Loucy (cell line): ENCODE measurements around the gene STK35.

Experiments used
- H2AFZ ChIP-seq: fragments of 200-600 bp; sonication (generic); 2 replicates; pipeline ENCODE4 v1.6.0; 2016; ENCODE audit warnings: antibody characterized with exemption, mild to moderate bottlenecking, low read length, moderate library complexity
- H3F3A ChIP-seq: fragments of 200-600 bp; 2 replicates; pipeline ENCODE4 v1.6.0; 2016; ENCODE audit warnings: antibody characterized with exemption, low read depth, mild to moderate bottlenecking
- H3K27me3 ChIP-seq: fragments of 200-600 bp; sonication (generic); 2 replicates; pipeline ENCODE4 v1.6.1; 2014; ENCODE audit warnings: low read length, mild to moderate bottlenecking; ENCODE audit not compliant: insufficient read depth, poor library complexity, severe bottlenecking
- H3K36me3 ChIP-seq: fragments of 200-600 bp; sonication (generic); 2 replicates; pipeline ENCODE4 v1.6.1; 2016; ENCODE audit warnings: low read length; ENCODE audit not compliant: insufficient read depth
- H3K4me1 ChIP-seq: fragments of 200-600 bp; sonication (generic); 2 replicates; pipeline ENCODE4 v1.5.1; 2014; ENCODE audit warnings: low read length, mild to moderate bottlenecking; ENCODE audit not compliant: insufficient read depth, poor library complexity, severe bottlenecking
- H3K4me2 ChIP-seq: fragments of 200-600 bp; sonication (generic); 2 replicates; pipeline ENCODE4 v1.6.0; 2014; ENCODE audit warnings: antibody characterized with exemption, low read length, low read depth, mild to moderate bottlenecking; ENCODE audit not compliant: poor library complexity, severe bottlenecking
- H3K4me3 ChIP-seq: fragments of 200-600 bp; sonication (generic); 2 replicates; pipeline ENCODE4 v1.5.1; 2014; ENCODE audit warnings: low read length, mild to moderate bottlenecking, mixed read lengths; ENCODE audit not compliant: poor library complexity, severe bottlenecking
- H3K79me2 ChIP-seq: fragments of 200-600 bp; sonication (generic); 2 replicates; pipeline ENCODE4 v1.6.1; 2014; ENCODE audit warnings: low read length; ENCODE audit not compliant: insufficient read depth
- H3K9ac ChIP-seq: fragments of 200-600 bp; sonication (generic); 2 replicates; pipeline ENCODE4 v1.6.0; 2014; ENCODE audit warnings: mild to moderate bottlenecking, low read depth, low read length, moderate library complexity; ENCODE audit not compliant: poor library complexity, severe bottlenecking
- H3K9me2 ChIP-seq: fragments of 200-600 bp; sonication (generic); replicated peaks from 2 replicates; pipeline ENCODE4 v1.6.1; 2016; ENCODE audit warnings: low read depth, low read length, mixed read lengths
- H3K9me3 ChIP-seq: fragments of 200-600 bp; sonication (generic); 2 replicates; pipeline ENCODE4 v1.6.1; 2014; ENCODE audit warnings: mild to moderate bottlenecking, antibody characterized with exemption, low read length, low read depth; ENCODE audit not compliant: insufficient read depth
- H4K20me1 ChIP-seq: fragments of 200-600 bp; sonication (generic); 2 replicates; pipeline ENCODE4 v1.6.0; 2014; ENCODE audit warnings: antibody characterized with exemption, low read length, mild to moderate bottlenecking; ENCODE audit not compliant: insufficient read depth, poor library complexity, severe bottlenecking
- CTCF ChIP-seq: fragments of 200-600 bp; sonication (generic); conservative IDR thresholded peaks from 2 replicates; pipeline ENCODE4 v1.5.1; 2014; ENCODE audit warnings: mild to moderate bottlenecking, antibody characterized with exemption, low read length
- EZH2phosphoT487 ChIP-seq: fragments of 200-600 bp; IDR thresholded peaks from 2 replicates; pipeline ENCODE4 v1.6.1; 2018; ENCODE audit warnings: antibody characterized with exemption, mild to moderate bottlenecking, moderate library complexity, borderline replicate concordance

The STK35 gene

GRCh38 chr20:2152317-2152716, 50.7 kb downstream of the STK35 start:
- Histone ChIP-seq H3K9me2 (no peaks in the 10 kb centered on the region), H3K36me3 (peaks cover 18% of the 10 kb centered on the region; the same call in 1 of the 2 replicates), H2AFZ (no peak overlapping the region), H4K20me1 (no peaks in the 10 kb centered on the region), H3K9me3 (no peaks in the 10 kb centered on the region), H3K4me2 (no peak overlapping the region), H3K79me2 (no peaks in the 10 kb centered on the region), H3K4me3 (no peak overlapping the region), H3K4me1 (no peaks in the 10 kb centered on the region), H3F3A (no peaks in the 10 kb centered on the region), H3K27me3 (no peaks in the 10 kb centered on the region), H3K9ac (no peak overlapping the region)
- TF ChIP-seq CTCF (no peak), EZH2phosphoT487 (no peak)

GRCh38 chr20:2153326-2153725, 51.7 kb downstream of the STK35 start:
- Histone ChIP-seq H4K20me1 (no peaks in the 10 kb centered on the region), H3K9me2 (no peaks in the 10 kb centered on the region), H3K27me3 (no peaks in the 10 kb centered on the region), H3K4me1 (no peaks in the 10 kb centered on the region), H3K4me3 (no peak overlapping the region), H3K79me2 (no peaks in the 10 kb centered on the region), H2AFZ (no peak overlapping the region), H3K4me2 (no peak overlapping the region), H3K36me3 (peaks cover 9% of the 10 kb centered on the region; the same call in 1 of the 2 replicates), H3K9ac (no peak overlapping the region), H3F3A (no peaks in the 10 kb centered on the region), H3K9me3 (no peaks in the 10 kb centered on the region)
- no peak for TF ChIP-seq EZH2phosphoT487
- TF ChIP-seq CTCF = no peak

GRCh38 chr20:2156224-2156623, 54.6 kb downstream of the STK35 start:
- H3K4me1 ChIP-seq = no peaks in the 10 kb centered on the region
- no peak overlapping the region for H3K4me3 ChIP-seq
- no peak overlapping the region for H3K4me2 ChIP-seq
- H2AFZ ChIP-seq = no peak overlapping the region
- no peaks in the 10 kb centered on the region for H3K9me3 ChIP-seq
- H3K36me3 ChIP-seq = no peaks in the 10 kb centered on the region
- no peak overlapping the region for H3K9ac ChIP-seq
- no peaks in the 10 kb centered on the region for H4K20me1 ChIP-seq
- no peaks in the 10 kb centered on the region for H3K9me2 ChIP-seq
- no peaks in the 10 kb centered on the region for H3K79me2 ChIP-seq
- no peaks in the 10 kb centered on the region for H3F3A ChIP-seq
- no peaks in the 10 kb centered on the region for H3K27me3 ChIP-seq
- TF ChIP-seq CTCF (no peak), EZH2phosphoT487 (no peak)
